Raji (cell line): ENCODE results near the gene FHIT.

Experiments used
- POLR2A ChIP-seq: IDR thresholded peaks from 2 replicates; pipeline ENCODE4 v1.6.1; 2011; ENCODE audit warnings: low read depth, low read length, control low read depth; ENCODE audit not compliant: insufficient read depth

Gene FHIT

DNA sequence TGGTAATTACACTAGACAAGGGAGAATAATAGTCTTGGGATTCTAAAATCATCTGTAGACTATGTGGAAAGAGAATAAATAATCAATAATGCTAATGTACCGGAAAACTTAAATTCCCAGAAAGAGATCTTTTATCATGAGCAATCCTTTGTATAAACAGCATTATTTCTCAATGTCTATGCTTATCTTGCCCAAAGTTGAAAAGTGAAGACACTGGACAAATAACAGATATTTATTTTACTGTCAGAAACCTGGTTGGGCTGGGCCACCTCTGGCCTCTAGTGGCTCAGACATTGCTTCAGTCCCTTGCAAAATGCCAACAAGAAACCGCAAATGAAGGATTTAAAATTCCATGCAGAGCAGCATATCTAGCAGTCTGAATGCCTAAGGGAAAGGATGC is 409.9 kb downstream of the FHIT start:
- TF ChIP-seq POLR2A = no peak

DNA sequence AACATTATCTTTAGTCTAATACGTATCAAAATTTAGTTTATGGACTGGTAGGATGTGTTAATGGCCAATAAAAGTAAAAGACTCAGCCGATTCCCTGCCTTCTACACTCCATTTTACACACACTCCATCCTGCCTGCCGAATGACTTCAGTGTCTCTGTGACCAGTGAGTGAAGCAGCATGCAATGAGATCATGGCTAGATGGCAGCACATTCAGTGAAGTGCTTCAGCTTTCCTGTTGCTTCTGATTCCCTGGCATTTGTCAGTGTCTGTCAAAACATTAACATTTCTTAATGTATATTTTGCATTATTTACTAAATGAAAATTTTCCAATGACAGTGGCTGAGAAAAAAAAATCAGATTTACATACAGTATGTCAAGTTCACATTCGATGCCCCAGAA is 412.0 kb downstream of the FHIT start:
- no peak for TF ChIP-seq POLR2A

DNA sequence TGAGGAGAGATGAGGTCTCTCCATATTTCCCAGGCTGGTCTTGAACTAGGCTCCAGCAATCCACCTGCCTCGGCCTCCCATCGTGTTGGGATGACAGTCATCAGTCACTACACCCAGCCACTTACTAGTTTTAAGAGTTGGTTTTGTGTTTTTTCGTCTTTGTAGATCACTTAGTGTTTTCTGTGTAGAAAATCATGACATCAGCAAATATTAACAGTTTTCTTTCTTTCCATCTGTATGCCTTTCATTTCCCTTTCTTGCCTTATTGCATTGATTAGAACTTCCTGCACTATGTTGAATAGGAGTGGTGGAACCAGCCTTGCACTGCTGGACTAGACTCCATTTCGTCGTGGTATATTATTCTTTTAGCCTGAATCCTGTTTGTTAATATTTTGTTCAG is 415.5 kb downstream of the FHIT start:
- TF ChIP-seq POLR2A = no peak

DNA sequence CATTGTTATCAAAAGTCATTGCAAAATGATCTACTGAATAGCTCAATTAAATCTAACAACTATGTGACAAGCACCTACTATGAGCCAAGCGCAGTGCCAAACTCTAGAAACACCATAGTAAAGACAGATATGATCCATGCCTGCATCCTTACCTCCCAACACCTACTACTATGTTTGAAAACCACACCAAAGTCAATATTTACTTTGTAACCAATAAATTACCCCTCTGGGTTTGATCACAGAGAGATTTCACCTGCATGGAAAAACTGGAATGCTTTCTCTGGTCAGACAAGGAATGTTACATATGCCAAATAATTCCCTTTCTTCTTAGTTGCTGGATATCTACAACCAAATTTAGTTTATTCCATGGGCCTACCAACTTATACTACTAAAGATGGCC is 422.2 kb downstream of the FHIT start:
- no peak for TF ChIP-seq POLR2A

DNA sequence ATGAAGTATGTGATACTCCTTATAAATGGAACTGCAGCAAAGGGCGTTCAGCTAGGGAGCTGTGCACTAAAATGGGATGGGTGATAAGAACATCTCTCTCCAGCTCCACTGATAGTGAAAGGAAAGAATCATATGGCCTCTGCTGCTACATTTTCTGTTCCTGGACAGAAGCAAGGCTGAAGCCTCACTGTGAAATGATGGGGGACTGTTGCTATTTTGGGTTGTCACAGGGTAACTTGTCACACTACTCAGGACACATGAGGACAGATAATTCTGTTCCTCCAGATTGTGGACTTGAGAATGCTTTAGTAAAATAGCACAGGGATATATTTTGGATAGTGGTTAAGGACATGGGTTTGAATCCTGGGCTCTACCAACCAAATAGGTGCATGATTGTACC is 423.6 kb downstream of the FHIT start:
- no peak for TF ChIP-seq POLR2A

DNA sequence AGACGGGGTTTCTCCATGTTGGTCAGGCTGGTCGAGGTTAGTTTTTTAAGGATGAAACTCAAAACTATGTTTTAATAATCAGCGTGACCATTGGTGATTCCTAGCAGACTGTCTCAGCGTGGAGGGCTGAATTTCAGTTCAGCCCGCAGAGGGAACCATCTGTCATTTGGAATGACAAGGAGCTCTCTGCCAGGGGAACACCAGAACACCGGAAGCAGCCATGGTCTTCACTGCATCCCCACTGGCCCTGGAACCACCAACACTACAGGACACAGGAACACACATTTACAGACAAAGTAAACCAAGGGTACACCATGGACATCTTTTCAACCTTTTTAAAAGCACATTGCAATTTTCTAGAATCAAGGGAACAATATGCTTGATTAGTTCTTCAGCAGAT is 424.7 kb downstream of the FHIT start:
- no peak for TF ChIP-seq POLR2A

DNA sequence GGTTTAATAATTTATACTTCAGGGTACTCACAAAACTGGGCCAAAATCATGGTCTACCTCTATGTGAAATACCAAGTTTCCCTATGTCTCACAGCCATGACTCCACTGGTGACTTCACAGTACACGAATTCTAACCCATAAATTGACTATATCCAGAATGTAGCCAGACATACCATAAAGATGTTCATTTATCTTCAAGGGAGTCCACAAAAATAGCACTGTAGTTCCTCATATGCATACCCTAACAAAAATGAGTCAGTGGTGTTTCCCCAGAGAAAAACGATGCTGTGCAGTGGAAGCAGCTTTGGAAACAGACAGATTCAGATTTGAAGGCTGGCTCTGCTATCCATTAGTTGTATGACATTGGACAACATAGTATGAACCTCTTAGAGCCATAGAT is 438.8 kb downstream of the FHIT start:
- no peak for TF ChIP-seq POLR2A

DNA sequence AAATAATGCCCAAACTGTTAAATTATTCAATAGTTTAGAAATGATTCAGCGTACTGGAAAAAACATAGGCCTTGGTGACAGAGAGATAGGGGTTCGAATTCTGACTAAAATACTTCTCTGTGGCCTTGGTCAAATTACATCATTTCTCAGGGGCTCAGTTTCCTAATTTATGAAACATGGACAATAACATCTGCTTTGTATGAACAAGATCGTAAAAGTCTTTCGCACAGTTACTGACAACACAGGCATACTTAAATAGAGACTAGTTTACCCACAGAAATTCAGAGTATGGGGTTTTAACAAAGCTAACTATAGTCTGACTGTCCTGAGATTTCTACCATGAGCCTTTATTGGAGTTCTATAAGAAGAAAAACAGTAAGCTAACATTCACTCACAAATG is 440.4 kb downstream of the FHIT start:
- TF ChIP-seq POLR2A = no peak

DNA sequence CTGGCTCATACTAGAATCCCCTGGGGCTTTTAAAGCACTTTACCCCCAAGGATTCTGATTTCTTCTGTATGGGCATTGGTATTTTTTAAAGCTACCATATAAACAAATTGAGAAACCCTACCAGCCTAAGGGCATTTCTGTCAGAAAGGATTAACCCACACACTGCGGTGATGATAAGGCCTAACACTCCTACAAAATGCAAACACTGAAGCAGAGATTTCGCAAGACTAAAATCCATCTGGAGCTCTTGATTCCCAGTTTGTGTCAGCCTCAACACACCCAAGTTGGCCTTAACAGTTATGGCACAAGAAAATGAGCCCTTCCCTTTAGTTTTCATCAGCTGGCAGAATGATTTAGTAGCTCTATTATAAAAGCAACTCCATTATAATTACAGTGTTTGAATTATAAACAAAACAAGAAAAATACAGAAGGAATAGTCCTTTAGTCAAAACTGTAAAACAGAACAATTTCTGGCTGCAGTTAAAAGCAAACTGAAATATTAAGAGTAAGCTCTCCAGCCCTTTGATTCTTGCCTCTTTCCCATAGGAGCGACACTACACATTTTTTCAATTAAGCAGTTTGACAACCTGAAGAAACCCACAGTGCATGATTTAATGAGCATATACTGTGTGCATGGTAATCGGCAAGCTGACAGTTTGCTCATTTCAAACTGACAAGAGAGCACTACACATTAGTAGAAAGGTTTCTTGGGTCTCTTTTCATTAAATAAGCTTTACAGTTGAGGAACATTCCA is 441.2 kb downstream of the FHIT start:
- TF ChIP-seq POLR2A = no peak

DNA sequence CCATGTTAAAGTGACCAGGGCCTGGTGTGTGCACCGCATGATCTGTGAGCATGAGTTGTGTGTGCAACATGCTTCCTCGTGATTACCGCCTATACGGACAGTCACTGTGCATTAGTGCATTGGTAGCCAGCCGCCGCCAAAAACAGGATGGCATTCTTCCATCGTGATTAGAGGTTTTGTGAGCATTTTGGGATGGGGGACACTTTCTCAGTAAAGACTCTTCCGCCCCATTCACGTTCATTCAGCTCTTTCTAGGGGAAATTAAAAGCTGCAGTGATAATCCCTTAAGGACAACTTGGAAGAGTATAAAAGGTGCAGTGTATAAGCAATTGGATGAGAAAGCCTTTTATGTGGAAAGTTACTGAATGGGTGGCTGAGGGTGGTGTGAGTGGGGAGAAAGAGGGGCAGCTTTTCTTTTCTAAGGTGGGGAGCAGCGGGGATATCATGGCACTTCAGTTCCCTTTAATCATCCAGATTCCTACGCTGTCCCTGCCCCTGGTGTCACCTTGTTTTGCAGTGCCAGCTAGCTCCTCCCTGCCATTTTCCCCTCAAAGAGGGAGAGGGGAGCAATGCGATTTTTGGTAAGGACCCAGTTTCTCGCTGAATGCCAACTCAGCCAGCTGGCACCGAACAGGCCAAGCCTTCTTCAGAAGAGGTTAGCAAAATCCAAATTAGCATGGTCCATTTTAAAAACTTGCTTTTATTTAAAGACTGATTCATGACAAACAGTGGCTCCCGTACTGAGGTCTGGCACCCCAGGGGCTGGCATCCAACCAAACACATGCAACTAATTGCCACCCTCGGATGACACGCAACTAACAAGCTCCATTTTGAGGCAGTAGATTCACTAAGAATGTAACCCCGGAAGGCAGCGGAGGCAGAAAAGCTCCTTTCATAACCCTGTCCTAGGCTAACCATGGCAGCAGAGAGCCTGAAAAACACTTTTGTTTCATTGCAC is 447.8 kb downstream of the FHIT start:
- TF ChIP-seq POLR2A = no peak

DNA sequence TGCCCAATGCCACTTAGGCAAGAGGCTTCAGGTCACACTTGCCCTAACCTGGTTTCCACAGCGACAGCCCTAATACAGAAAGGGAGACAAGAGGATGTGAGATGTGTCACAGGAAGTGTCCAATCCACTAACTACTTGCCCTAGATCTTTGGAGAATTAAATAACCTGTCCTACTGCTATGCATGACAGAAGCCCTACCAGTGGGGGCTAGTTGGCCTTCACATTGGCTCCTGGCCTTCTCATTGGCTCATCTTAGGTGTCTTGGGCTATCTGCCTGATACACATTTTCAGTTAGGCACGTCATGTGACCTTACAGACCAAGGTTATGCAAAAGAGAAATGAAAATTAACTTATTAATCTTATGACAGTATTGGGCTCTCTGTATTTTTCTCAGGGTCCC is 449.9 kb downstream of the FHIT start:
- TF ChIP-seq POLR2A = no peak

DNA sequence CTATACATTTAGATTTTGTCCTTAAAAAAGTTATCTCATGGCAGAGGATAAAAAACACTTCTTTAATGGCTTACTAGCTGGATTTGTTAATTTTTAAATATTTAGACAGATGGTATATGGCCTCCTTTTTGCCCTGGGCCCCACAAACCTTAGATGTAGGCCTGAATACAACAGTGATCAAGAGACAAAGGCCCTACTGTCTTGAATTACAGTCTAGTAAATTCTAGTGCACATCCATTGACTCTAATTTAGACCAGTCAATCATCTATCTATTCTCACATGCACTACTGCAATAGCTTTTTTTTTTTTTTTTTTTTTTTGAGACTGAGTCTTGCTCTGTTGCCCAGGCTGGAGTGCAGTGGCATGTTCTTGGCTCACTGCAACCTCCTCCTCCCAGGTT is 452.8 kb downstream of the FHIT start:
- no peak for TF ChIP-seq POLR2A

DNA sequence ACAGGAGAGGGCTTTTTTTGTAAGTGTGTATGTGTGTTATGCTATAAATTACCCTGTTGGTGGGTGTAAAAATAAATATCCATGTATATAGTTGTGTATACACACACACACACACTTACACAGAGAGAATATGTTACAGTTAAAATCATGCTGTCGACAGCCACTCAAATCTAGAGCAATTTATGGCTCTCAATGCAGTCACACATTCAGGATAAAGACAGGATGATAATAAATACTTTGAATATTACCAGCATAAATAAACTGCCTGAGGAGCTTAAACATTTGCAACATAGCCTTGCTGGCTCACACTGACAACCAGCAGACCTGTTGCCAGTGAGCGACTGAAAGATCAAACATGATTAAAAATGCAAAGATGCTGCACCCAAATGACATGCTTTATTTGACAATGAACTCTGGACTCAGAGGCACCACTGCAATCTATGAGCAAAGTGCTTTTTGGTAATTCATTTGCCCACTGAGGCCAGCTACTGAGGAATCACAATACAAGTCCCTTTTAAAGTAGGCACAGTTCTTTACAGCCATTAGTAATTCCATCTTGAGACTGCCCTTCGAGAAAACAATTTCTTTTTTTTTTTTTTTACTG is 458.9 kb downstream of the FHIT start:
- TF ChIP-seq POLR2A = no peak

DNA sequence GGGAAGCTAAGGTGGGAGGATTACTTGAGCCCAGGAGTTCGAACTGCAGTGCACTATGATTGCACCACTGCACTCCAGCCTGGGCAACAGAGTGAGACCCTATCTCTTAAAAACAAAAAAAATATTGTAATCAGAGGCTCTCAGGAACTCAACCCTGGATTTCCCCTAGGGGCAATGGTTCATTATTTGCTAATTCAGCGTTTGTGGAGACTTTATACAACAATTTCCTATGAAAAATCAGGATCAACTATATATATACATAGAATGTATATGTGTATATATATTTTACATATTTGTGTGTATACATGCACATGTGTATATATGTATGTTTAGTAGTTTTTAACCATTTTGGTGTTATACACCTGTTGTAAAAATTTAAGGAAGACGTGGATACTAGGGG is 463.1 kb downstream of the FHIT start:
- no peak for TF ChIP-seq POLR2A

DNA sequence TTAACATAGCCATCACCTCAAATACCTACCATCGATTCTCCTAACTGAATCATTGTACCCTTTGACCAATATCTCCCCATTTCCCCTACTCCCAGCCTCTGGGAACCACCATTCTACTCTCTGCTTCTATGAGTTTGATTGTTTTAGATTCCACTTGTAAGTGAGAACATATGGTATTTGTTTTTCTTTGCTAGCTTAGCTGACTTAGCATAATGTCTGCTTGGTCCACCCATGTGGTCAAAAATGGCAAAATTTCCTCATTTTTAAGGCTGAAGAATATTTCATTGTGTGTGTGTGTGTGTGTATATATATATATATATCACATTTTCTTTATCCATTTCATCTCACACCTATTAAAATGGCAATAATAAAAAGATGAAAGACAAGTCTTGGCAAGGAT is 469.3 kb downstream of the FHIT start:
- no peak for TF ChIP-seq POLR2A

DNA sequence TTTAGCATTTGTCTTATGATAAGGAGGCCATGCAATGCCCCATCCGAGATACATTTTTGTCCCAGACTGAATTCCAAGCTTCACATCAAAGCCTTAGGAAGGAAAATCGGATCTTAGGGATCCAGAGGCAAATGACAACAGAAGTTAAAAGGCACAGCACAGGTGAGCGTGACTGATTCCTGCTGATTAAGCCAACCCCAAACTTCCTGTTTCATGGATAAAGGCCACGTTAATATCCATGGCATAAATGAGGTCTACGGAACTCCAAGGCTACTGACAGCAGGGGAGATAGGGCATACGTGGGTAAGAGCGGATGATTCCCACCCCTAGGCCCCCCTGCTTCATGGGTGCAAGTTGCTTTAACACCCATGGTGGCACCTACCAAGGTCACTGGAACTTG is 471.6 kb downstream of the FHIT start:
- TF ChIP-seq POLR2A = no peak
